GM13977 (cell line): Measurements from ENCODE around the gene BRI3.

Experiments used
- DNase-seq: peaks from one replicate; pipeline ENCODE4 v3.0.0; 2012; ENCODE audit warnings: low spot score
- CTCF ChIP-seq: IDR thresholded peaks from 2 replicates; pipeline ENCODE4 v1.5.1; 2012; ENCODE audit warnings: mild to moderate bottlenecking, control low read depth; ENCODE audit not compliant: insufficient read depth; ENCODE audit errors: extremely low read depth, missing control alignments
- in situ Hi-C: fragments of 300-500 bp; cut with MboI; formaldehyde crosslinking; loops from one replicate; pipeline ENCODE4 v1.12.0; 2022; ENCODE audit warnings: low sequenced_read_pairs, low pct_unique_long_range_greater_than_20kb, mixed read lengths, inconsistent platforms; ENCODE audit not compliant: unreplicated experiment

BRI3 gene

GRCh38 chr7:98296833-98297232, 15.3 kb downstream of the BRI3 start:
- in situ Hi-C loops, result no loop called here

GRCh38 chr7:98297626-98298286, 16.3 kb downstream of the BRI3 start:
- DNase-seq, result no peak
- TF ChIP-seq CTCF, result no peak
- in situ Hi-C loops, result no loop called here

More at GRCh38 chr7:98296833-98297232, 15.3 kb downstream of the BRI3 start:
- no peak for TF ChIP-seq CTCF
- no peak for DNase-seq

GRCh38 chr7:98300595-98301372, 19.3 kb downstream of the BRI3 start:
- no peak for TF ChIP-seq CTCF
- no peak for DNase-seq
- in situ Hi-C loops, result loop anchor here (25.0 kb wide), 1 partner anchor 562 kb away; the partner anchor contains the start of gene TMEM130

GRCh38 chr7:98301693-98302470, 20.4 kb downstream of the BRI3 start:
- DNase-seq, result no peak
- in situ Hi-C loops, result loop anchor here (25.0 kb wide), 1 partner anchor 560 kb away; the partner anchor contains the start of gene TMEM130
- TF ChIP-seq CTCF, result no peak

GRCh38 chr7:98303176-98303865, 21.8 kb downstream of the BRI3 start:
- in situ Hi-C loops, result loop anchor here (25.0 kb wide), 1 partner anchor 559 kb away; the partner anchor contains the start of gene TMEM130
- no peak for TF ChIP-seq CTCF
- DNase-seq, result no peak

GRCh38 chr7:98303906-98304305, 22.4 kb downstream of the BRI3 start:
- no peak for DNase-seq
- TF ChIP-seq CTCF, result no peak
- in situ Hi-C loops, result loop anchor here (25.0 kb wide), 1 partner anchor 558 kb away; the partner anchor contains the start of gene TMEM130
